Ishikawa (cell line): ENCODE results near the gene RASGEF1C.

Experiments
- CEBPB ChIP-seq: IDR thresholded peaks from 2 replicates; pipeline ENCODE4 v1.6.1; 2012
- CREB1 ChIP-seq: IDR thresholded peaks from 2 replicates; pipeline ENCODE4 v1.6.1; 2012; ENCODE audit warnings: low read depth
- EGR1 ChIP-seq: IDR thresholded peaks from 2 replicates; pipeline ENCODE4 v1.6.1; 2012
- EP300 ChIP-seq: IDR thresholded peaks from 2 replicates; pipeline ENCODE4 v1.6.1; 2012; ENCODE audit warnings: borderline replicate concordance
- FOXM1 ChIP-seq: IDR thresholded peaks from 2 replicates; pipeline ENCODE4 v1.6.1; 2012; ENCODE audit warnings: low read depth, borderline replicate concordance
- MAX ChIP-seq: IDR thresholded peaks from 2 replicates; pipeline ENCODE4 v1.6.1; 2012
- NFIC ChIP-seq: IDR thresholded peaks from 2 replicates; pipeline ENCODE4 v1.6.1; 2012
- RAD21 ChIP-seq: IDR thresholded peaks from 2 replicates; pipeline ENCODE4 v1.6.1; 2012; ENCODE audit warnings: low read depth
- TAF1 ChIP-seq: IDR thresholded peaks from 2 replicates; pipeline ENCODE4 v1.6.1; 2012; ENCODE audit warnings: low read depth, mild to moderate bottlenecking
- TCF12 ChIP-seq: IDR thresholded peaks from 2 replicates; pipeline ENCODE4 v1.6.1; 2012; ENCODE audit warnings: low read depth
- TEAD4 ChIP-seq: IDR thresholded peaks from 2 replicates; pipeline ENCODE4 v1.6.1; 2012
- YY1 ChIP-seq: IDR thresholded peaks from 2 replicates; pipeline ENCODE4 v1.6.1; 2012; ENCODE audit warnings: low read depth
- ZBTB7A ChIP-seq: IDR thresholded peaks from 2 replicates; pipeline ENCODE4 v1.6.1; 2012; ENCODE audit warnings: low read depth
- TF ChIP-seq, protein P1 (sequence below): IDR thresholded peaks from 2 replicates; pipeline ENCODE4 v1.6.1; 2012; ENCODE audit warnings: low read depth, mild to moderate bottlenecking
- TF ChIP-seq, protein P2 (sequence below): IDR thresholded peaks from 2 replicates; pipeline ENCODE4 v1.6.1; 2012

RASGEF1C gene

DNA sequence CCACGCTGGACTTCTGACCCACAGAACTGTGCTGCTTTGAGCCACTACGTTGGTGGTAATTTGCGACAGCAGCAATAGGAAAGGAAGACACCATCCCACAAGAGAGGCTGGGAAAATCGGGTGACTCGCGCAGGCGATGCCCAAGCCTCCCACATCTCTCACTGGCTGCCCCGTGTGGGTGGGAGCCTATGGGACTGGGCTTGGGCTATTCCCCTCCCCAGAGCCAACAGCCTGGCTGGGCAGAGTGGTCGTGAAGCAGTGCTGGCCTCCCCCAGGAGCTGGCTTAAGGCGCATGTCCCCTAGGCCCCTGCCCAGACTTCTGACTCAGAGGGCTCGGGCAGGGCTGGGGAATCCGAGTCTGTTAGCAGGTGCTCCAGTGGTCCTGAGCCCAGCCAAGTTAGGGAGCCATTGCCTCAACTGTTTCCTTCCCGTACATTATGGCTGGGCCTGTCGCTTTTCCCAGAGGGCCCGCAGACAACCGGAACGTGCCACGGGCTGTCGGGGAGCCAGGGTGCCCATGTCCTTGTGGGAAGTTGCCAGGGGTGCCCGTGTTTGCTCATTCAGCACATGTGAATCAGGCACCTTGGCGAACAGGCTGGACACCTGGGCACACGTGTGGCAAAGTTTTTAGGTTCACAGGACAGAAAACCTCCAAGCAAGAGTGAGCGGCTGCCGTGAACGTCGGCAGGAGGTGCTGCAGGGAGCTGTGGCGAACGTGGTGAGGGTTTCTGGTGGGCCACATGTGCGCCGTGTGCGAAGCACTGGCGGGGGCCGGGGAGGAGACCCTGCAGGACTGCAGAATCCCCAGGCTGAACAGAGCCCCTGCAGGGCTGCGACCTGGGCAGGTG, 7.0 kb upstream of the RASGEF1C start:
- TF ChIP-seq EGR1: no peak
- no peak for TF ChIP-seq TEAD4
- no peak for TF ChIP-seq YY1
- TF ChIP-seq, protein P1, sequence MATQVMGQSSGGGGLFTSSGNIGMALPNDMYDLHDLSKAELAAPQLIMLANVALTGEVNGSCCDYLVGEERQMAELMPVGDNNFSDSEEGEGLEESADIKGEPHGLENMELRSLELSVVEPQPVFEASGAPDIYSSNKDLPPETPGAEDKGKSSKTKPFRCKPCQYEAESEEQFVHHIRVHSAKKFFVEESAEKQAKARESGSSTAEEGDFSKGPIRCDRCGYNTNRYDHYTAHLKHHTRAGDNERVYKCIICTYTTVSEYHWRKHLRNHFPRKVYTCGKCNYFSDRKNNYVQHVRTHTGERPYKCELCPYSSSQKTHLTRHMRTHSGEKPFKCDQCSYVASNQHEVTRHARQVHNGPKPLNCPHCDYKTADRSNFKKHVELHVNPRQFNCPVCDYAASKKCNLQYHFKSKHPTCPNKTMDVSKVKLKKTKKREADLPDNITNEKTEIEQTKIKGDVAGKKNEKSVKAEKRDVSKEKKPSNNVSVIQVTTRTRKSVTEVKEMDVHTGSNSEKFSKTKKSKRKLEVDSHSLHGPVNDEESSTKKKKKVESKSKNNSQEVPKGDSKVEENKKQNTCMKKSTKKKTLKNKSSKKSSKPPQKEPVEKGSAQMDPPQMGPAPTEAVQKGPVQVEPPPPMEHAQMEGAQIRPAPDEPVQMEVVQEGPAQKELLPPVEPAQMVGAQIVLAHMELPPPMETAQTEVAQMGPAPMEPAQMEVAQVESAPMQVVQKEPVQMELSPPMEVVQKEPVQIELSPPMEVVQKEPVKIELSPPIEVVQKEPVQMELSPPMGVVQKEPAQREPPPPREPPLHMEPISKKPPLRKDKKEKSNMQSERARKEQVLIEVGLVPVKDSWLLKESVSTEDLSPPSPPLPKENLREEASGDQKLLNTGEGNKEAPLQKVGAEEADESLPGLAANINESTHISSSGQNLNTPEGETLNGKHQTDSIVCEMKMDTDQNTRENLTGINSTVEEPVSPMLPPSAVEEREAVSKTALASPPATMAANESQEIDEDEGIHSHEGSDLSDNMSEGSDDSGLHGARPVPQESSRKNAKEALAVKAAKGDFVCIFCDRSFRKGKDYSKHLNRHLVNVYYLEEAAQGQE: no peak

DNA sequence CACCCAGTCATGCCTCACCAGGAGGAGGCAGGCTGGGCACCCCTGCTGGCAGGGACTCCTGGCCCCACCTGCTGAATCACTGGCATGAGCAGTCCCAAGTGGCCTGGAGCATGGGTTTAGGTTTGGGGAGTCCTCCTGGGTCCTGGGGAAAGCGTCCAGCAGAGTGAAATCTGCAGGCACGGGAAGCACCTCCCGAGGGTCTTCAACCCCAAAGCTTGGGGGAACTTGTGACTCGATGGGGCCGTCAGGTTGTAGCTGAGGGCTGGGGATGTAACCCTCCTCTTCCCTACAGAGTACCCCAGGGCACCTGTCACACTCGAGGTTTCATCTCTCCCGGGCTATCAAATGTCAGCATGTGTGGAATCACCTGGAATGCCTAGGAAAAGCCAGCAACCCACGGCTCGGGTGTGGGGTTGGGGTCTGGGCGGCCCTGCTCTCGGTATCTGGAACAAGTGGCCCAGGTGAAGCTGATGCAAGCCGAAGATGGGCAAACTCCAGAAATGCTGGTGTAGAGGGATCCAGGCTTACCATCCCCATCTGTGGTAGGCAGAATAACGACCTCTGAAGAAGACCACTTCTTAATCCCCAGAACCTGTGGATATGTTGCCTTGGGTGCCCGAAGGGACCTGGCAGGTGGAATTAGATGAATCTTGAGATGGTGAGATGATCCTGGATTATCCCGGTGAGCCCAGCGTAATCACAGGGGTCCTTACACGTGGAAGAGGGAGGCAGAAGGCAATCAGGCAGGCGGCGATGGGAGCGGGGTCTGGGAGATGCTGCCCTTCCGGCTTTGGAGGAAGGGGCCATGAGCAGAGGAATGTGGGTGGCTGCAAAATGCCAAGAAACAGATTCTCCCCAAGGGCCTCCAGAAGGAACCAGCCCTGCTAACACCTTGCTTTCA, 6.1 kb upstream of the RASGEF1C start:
- TF ChIP-seq ZBTB7A (no peak), TCF12 (no peak), TAF1 (no peak), EP300 (no peak), TEAD4 (no peak), FOXM1 (no peak), YY1 (no peak), RAD21 (no peak), CREB1 (no peak), MAX (no peak), NFIC (no peak), CEBPB (no peak), EGR1 (no peak)
- TF ChIP-seq, protein P1: no peak
- TF ChIP-seq, protein P2, sequence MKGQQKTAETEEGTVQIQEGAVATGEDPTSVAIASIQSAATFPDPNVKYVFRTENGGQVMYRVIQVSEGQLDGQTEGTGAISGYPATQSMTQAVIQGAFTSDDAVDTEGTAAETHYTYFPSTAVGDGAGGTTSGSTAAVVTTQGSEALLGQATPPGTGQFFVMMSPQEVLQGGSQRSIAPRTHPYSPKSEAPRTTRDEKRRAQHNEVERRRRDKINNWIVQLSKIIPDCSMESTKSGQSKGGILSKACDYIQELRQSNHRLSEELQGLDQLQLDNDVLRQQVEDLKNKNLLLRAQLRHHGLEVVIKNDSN: no peak

DNA sequence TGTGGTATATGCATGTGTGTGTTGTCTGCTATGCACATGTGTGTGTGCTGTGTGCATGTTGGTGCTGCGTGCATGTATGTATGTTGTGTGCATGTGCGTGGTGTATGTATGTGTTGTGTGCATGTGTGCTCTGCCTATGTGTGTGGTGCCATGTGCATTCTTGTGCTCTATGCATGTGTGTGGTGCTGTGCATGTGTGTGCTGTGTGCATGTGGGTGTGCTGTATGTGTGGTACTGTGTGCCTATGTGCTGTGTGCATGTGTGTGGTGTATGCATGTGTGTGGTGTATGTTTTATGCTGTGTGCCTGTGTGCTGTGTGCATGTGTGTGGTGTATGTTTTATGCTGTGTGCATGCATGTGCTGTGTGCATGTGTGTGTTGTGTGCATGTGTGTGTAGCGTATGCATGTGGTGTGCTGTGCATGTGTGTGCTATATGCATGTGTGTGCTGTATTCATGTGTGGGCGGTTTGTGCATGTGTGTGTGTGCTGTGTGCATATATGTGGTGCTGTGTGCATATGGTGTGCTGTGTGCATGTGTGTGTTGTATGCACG, 4.7 kb upstream of the RASGEF1C start:
- TF ChIP-seq TAF1 (no peak), MAX (no peak), CREB1 (no peak), CEBPB (no peak), NFIC (no peak), FOXM1 (no peak), ZBTB7A (no peak), YY1 (no peak), TEAD4 (no peak), EP300 (no peak), TCF12 (no peak), EGR1 (no peak), RAD21 (no peak)
- TF ChIP-seq, protein P1: no peak
- TF ChIP-seq, protein P2: no peak

DNA sequence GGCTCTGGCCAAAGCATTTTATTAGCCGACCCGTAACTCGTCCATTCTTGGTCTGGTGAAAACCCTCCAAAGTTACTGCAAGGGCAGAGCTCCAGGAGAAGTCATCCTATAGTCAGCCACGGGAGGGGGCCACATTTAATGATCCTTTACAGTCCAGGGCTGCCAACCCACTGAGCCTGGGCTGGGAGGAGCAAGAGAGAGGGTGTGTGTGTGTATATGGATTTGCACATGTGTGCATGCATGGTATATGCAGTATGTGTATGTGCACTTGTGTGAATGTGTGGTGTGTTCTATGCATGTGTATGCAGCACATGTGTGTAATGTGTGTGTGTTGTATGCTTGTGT, 4.2 kb upstream of the RASGEF1C start:
- no peak for TF ChIP-seq TEAD4
- TF ChIP-seq, protein P2: no peak
- TF ChIP-seq CREB1: no peak
- no peak for TF ChIP-seq EGR1
- TF ChIP-seq, protein P1: no peak
- no peak for TF ChIP-seq CEBPB
- TF ChIP-seq EP300: no peak
- TF ChIP-seq TCF12: no peak
- no peak for TF ChIP-seq NFIC
